ENCODE data around the gene OR10K1.
"Not testable (repeated sequence)": the region's sequence is repeated elsewhere in the genome, so short reads cannot be mapped to it uniquely, and the experiment has no call there.

The OR10K1 gene

GRCh38 chr1:158461534-158461933, at the start of gene OR10K1:
Gene OR10K1, plus strand, starts transcription at chr1:158461834. Its CDS starts 3,728 bp downstream, at chr1:158465562.
- no peak for DNase-seq (ENCODE audit: low read depth)

GRCh38 chr1:158414651-158415345, 46.8 kb upstream of the OR10K1 start:
- DNase-seq (ENCODE audit: low read depth) = no peak

- DNase-seq (ENCODE audit: low read depth) = no peak
Observed at GRCh38 chr1:158417586-158417985, 44.0 kb upstream of the OR10K1 start.

- no peak for DNase-seq (ENCODE audit: low read depth)
Observed at GRCh38 chr1:158422212-158422611, 39.4 kb upstream of the OR10K1 start.

- no peak for DNase-seq (ENCODE audit: low read depth)
Observed at GRCh38 chr1:158425027-158425426, 36.6 kb upstream of the OR10K1 start.

GRCh38 chr1:158426137-158426536, 35.5 kb upstream of the OR10K1 start, which contains the start of gene OR10K2:
Gene OR10K2, minus strand, starts transcription at chr1:158426237. Its CDS starts 5,371 bp downstream, at chr1:158420866.
- no peak for DNase-seq (ENCODE audit: low read depth)

GRCh38 chr1:158430163-158430562, 31.5 kb upstream of the OR10K1 start:
- not testable (repeated sequence) for DNase-seq (ENCODE audit: low read depth)

- no peak for DNase-seq (ENCODE audit: low read depth)
Observed at GRCh38 chr1:158434741-158435140, 26.9 kb upstream of the OR10K1 start.

GRCh38 chr1:158445376-158445775, 16.3 kb upstream of the OR10K1 start:
- no peak for DNase-seq (ENCODE audit: low read depth)

GRCh38 chr1:158454537-158454936, 7.1 kb upstream of the OR10K1 start:
- no peak for DNase-seq (ENCODE audit: low read depth)

GRCh38 chr1:158457246-158457645, 4.4 kb upstream of the OR10K1 start:
- DNase-seq (ENCODE audit: low read depth) = no peak

- DNase-seq (ENCODE audit: low read depth) = no peak
Observed at GRCh38 chr1:158458263-158458662, 3.4 kb upstream of the OR10K1 start.

GRCh38 chr1:158471920-158472319, 10.3 kb downstream of the OR10K1 start, which contains the start of gene OR10R2:
Gene OR10R2, plus strand, starts transcription at chr1:158472220. Its CDS starts 106 bp downstream, at chr1:158472326.
- DNase-seq (ENCODE audit: low read depth) = no peak

- DNase-seq (ENCODE audit: low read depth) = no peak
Observed at GRCh38 chr1:158485455-158485854, 23.8 kb downstream of the OR10K1 start.

GRCh38 chr1:158491316-158491715, 29.7 kb downstream of the OR10K1 start:
- no peak for DNase-seq (ENCODE audit: low read depth)

GRCh38 chr1:158493054-158493453, 31.4 kb downstream of the OR10K1 start:
- DNase-seq (ENCODE audit: low read depth) = no peak

- DNase-seq (ENCODE audit: low read depth) = no peak
Observed at GRCh38 chr1:158494796-158495195, 33.2 kb downstream of the OR10K1 start.

GRCh38 chr1:158496374-158496773, 34.7 kb downstream of the OR10K1 start:
- no peak for DNase-seq (ENCODE audit: low read depth)

GRCh38 chr1:158506369-158506987, 44.8 kb downstream of the OR10K1 start:
- peak; percentile 4 for DNase-seq (ENCODE audit: low read depth)

- no peak for DNase-seq (ENCODE audit: low read depth)
Observed at GRCh38 chr1:158507511-158507910, 45.9 kb downstream of the OR10K1 start.

- DNase-seq (ENCODE audit: low read depth) = no peak
Observed at GRCh38 chr1:158509471-158510156, 48.0 kb downstream of the OR10K1 start.

GRCh38 chr1:158516966-158517365, 55.3 kb downstream of the OR10K1 start:
- no peak for DNase-seq (ENCODE audit: low read depth)
